Stomach (tissue), 4 donors: ENCODE data around the gene MRPL27.

Source experiments
- CTCF ChIP-seq, 7 experiments: fragments of 450-650 bp in 4 of 7; fragments of 200-600 bp in 3 of 7; sonication (generic) in 3 of 7; IDR thresholded peaks; one replicate each; pipeline ENCODE4 v1.5.1; 2016 to 2019; ENCODE audit warnings: antibody characterized with exemption in 7 of 7, control low read depth in 2 of 7, mild to moderate bottlenecking in 1 of 7
- POLR2AphosphoS5 ChIP-seq, 3 donors: sonication (generic); formaldehyde crosslinking; IDR thresholded peaks; one replicate each; pipeline ENCODE4 v1.6.1; 2016; ENCODE audit warnings: antibody characterized with exemption in 3 of 3

- no peak for TF ChIP-seq CTCF (IDR thresholded peaks at IDR 0.05)
- TF ChIP-seq POLR2AphosphoS5 (IDR thresholded peaks at IDR 0.05) = no peak
Measured at GRCh38 chr17:50323060-50323459, 49.9 kb downstream of the MRPL27 start.
